HCT116 (cell line): Measurements from ENCODE around the gene CD59. TPM values are rescaled to one million over a fixed set of nuclear protein-coding genes. Genes with fewer than 3 reads are reported as not detected.

Experiments
- ATAC-seq: fragments of 200-7000 bp; cut with Tn5 transposase; 2 replicates; pipeline ENCODE4 v1.9.1; 2020; ENCODE audit warnings: mild to moderate bottlenecking, moderate library complexity
- BruUV-seq: library from RNA; stranded (reverse); fragments of 400-500 nt; replicated peaks from 2 replicates; lab custom pipeline; 2021; lab: Mats Ljungman, UMichigan
- CTCF ChIA-PET: fragments of 300-600 bp; sonication (Branson Sonifier 250); formaldehyde crosslinking; loops from one replicate; lab custom pipeline; 2021; ENCODE audit warnings: antibody characterized with exemption; lab: Charles Lee
- POLR2A ChIA-PET: fragments of 300-600, 350-600 bp; sonication (Branson Sonifier 250); formaldehyde crosslinking; loops from one replicate; lab custom pipeline; 2021; ENCODE audit warnings: antibody characterized with exemption; lab: Charles Lee
- RAD21 ChIA-PET, 2 experiments: fragments of 300-600 bp; sonication (Branson Sonifier 250); formaldehyde crosslinking; loops; one replicate each; lab custom pipeline; 2023; ENCODE audit warnings: low total read pairs in 2 of 2; ENCODE audit not compliant: uncharacterized antibody in 2 of 2, unreplicated experiment in 2 of 2, low non-redundant PET in 1 of 2; lab: Charles Lee
- DNase-seq: peaks from one replicate; pipeline ENCODE4 v3.0.0-alpha.2; 2010; ENCODE audit warnings: low read depth, low spot score
- H2AFZ ChIP-seq: fragments of 200-600 bp; shearing (Covaris generic), sonication (generic); 2 replicates; pipeline ENCODE4 v1.6.1; 2017; ENCODE audit warnings: low read depth, mixed run types, mixed read lengths, antibody characterized with exemption, low read length; ENCODE audit not compliant: poor library complexity, severe bottlenecking
- H3K27ac ChIP-seq: 2 replicates; pipeline ENCODE4 v1.5.1; 2012; ENCODE audit warnings: low read depth, low read length
- H3K27me3 ChIP-seq: fragments of 200-600 bp; sonication (generic); 2 replicates; pipeline ENCODE4 v1.6.1; 2016; ENCODE audit warnings: mixed run types, low read length, mixed read lengths; ENCODE audit not compliant: insufficient read depth
- H3K36me3 ChIP-seq, 2 experiments: fragments of 200-500 bp in 1 of 2; fragments of 200-600 bp in 1 of 2; sonication (Bioruptor generic) in 1 of 2; sonication (generic) in 1 of 2; 2 replicates each; pipeline versions ENCODE4 v1.5.1 to v1.6.1; 2014 to 2016; ENCODE audit warnings: low read length in 2 of 2, inconsistent platforms in 1 of 2, mixed read lengths in 1 of 2, mixed run types in 1 of 2; ENCODE audit not compliant: insufficient read depth in 2 of 2, control insufficient read depth in 1 of 2
- H3K4me1 ChIP-seq, 2 experiments: fragments of 200-600 bp in 1 of 2; sonication (generic) in 1 of 2; 2 replicates each; pipeline versions ENCODE4 v1.5.1 to v1.6.1; 2012 to 2017; ENCODE audit warnings: low read length in 2 of 2, inconsistent platforms in 1 of 2, mild to moderate bottlenecking in 1 of 2, mixed read lengths in 1 of 2, mixed run types in 1 of 2, moderate library complexity in 1 of 2; ENCODE audit not compliant: insufficient read depth in 2 of 2, control insufficient read depth in 1 of 2
- H3K4me2 ChIP-seq: fragments of 200-600 bp; sonication (generic); 2 replicates; pipeline ENCODE4 v1.6.1; 2017; ENCODE audit warnings: mixed run types, low read length, mixed read lengths
- H3K4me3 ChIP-seq, 2 experiments: fragments of 200-600 bp in 1 of 2; sonication (generic) in 1 of 2; replicated peaks in 1 of 2; 2 replicates each; pipeline ENCODE4 v1.5.1; 2011 to 2016; ENCODE audit warnings: low read length in 2 of 2, control low read depth in 1 of 2, low read depth in 1 of 2, mild to moderate bottlenecking in 1 of 2, mixed read lengths in 1 of 2, mixed run types in 1 of 2
- H3K79me2 ChIP-seq: fragments of 200-600 bp; sonication (generic); 2 replicates; pipeline ENCODE4 v1.6.1; 2017; ENCODE audit warnings: mild to moderate bottlenecking, mixed run types, low read length, moderate library complexity, mixed read lengths; ENCODE audit not compliant: insufficient read depth
- H3K9ac ChIP-seq: fragments of 200-600 bp; sonication (generic); 2 replicates; pipeline ENCODE4 v1.6.1; 2016; ENCODE audit warnings: low read length, mixed read lengths
- H3K9me2 ChIP-seq: fragments of 200-600 bp; sonication (generic), shearing (Covaris generic); 2 replicates; pipeline ENCODE4 v1.6.1; 2017; ENCODE audit warnings: mixed run types, mild to moderate bottlenecking, moderate library complexity; ENCODE audit not compliant: insufficient read depth
- H3K9me3 ChIP-seq, 2 experiments: fragments of 200-500 bp in 1 of 2; fragments of 200-600 bp in 1 of 2; sonication (Bioruptor generic) in 1 of 2; sonication (generic) in 1 of 2; 2 replicates each; pipeline ENCODE4 v1.6.1; 2014 to 2017; ENCODE audit warnings: low read length in 2 of 2, mixed read lengths in 2 of 2, inconsistent platforms in 1 of 2, low read depth in 1 of 2, mild to moderate bottlenecking in 1 of 2, mixed run types in 1 of 2, moderate library complexity in 1 of 2; ENCODE audit not compliant: control insufficient read depth in 1 of 2, insufficient read depth in 1 of 2
- H4K20me1 ChIP-seq: fragments of 200-600 bp; sonication (generic), shearing (Covaris generic); 2 replicates; pipeline ENCODE4 v1.6.1; 2017; ENCODE audit warnings: mixed run types, mild to moderate bottlenecking, moderate library complexity; ENCODE audit not compliant: insufficient read depth
- ATF3 ChIP-seq: IDR thresholded peaks from 2 replicates; pipeline ENCODE4 v1.6.1; 2012
- CTCF ChIP-seq, 3 experiments: fragments of 200-600 bp in 1 of 3; sonication (generic) in 1 of 3; IDR thresholded peaks in 2 of 3; conservative IDR thresholded peaks in 1 of 3; 2 replicates each; pipeline ENCODE4 v1.5.1; 2012 to 2017; ENCODE audit warnings: low read depth in 2 of 3, low read length in 2 of 3, antibody characterized with exemption in 1 of 3, borderline replicate concordance in 1 of 3, control low read depth in 1 of 3, mild to moderate bottlenecking in 1 of 3, mixed read lengths in 1 of 3, mixed run types in 1 of 3, moderate library complexity in 1 of 3; ENCODE audit not compliant: insufficient read depth in 1 of 3
- ELF1 ChIP-seq: IDR thresholded peaks from 2 replicates; pipeline ENCODE4 v1.6.1; 2012; ENCODE audit warnings: low read depth, borderline replicate concordance
- EZH2 ChIP-seq: fragments of 200-600 bp; sonication (generic); IDR thresholded peaks from 2 replicates; pipeline ENCODE4 v1.6.1; 2017; ENCODE audit warnings: antibody characterized with exemption, mixed run types
- EZH2phosphoT487 ChIP-seq: fragments of 200-600 bp; IDR thresholded peaks from 2 replicates; pipeline ENCODE4 v1.6.1; 2018; ENCODE audit warnings: antibody characterized with exemption, borderline replicate concordance
- FOSL1 ChIP-seq: IDR thresholded peaks from 2 replicates; pipeline ENCODE4 v1.6.1; 2012; ENCODE audit warnings: low read depth
- MAX ChIP-seq: IDR thresholded peaks from 2 replicates; pipeline ENCODE4 v1.6.1; 2012
- POLR2A ChIP-seq: IDR thresholded peaks from 2 replicates; pipeline ENCODE4 v1.7.0; 2011; ENCODE audit warnings: borderline replicate concordance; ENCODE audit not compliant: insufficient read depth, insufficient read length; ENCODE audit errors: extremely low read depth
- RAD21 ChIP-seq: IDR thresholded peaks from 2 replicates; pipeline ENCODE4 v1.6.1; 2012; ENCODE audit warnings: low read depth, mild to moderate bottlenecking
- REST ChIP-seq: IDR thresholded peaks from 2 replicates; pipeline ENCODE4 v1.6.1; 2012; ENCODE audit warnings: low read depth
- SP1 ChIP-seq: IDR thresholded peaks from 2 replicates; pipeline ENCODE4 v1.6.1; 2012; ENCODE audit warnings: low read depth
- TCF7L2 ChIP-seq: IDR thresholded peaks from 2 replicates; pipeline ENCODE4 v1.7.0; 2011; ENCODE audit warnings: borderline replicate concordance, inconsistent platforms; ENCODE audit not compliant: insufficient read depth, insufficient read length; ENCODE audit errors: extremely low read depth
- YY1 ChIP-seq: IDR thresholded peaks from 2 replicates; pipeline ENCODE4 v1.6.1; 2011; ENCODE audit warnings: low read length, low read depth, moderate library complexity, mild to moderate bottlenecking; ENCODE audit not compliant: insufficient replicate concordance; ENCODE audit errors: extremely low read depth
- ZBTB33 ChIP-seq: IDR thresholded peaks from 2 replicates; pipeline ENCODE4 v1.6.1; 2011; ENCODE audit warnings: mild to moderate bottlenecking, low read length, moderate library complexity; ENCODE audit not compliant: insufficient replicate concordance; ENCODE audit errors: extremely low read depth
- ZNF274 ChIP-seq: fragments of 200-500 bp; sonication (Bioruptor generic); IDR thresholded peaks from 2 replicates; pipeline ENCODE4 v1.6.1; 2014; ENCODE audit warnings: mild to moderate bottlenecking, low read depth, low read length, inconsistent platforms
- intact Hi-C: fragments of 100-400 bp; cut with micrococcal nuclease; formaldehyde crosslinking; loops from 2 replicates; pipeline ENCODE4 v1.10.0; 2022
- total RNA-seq: library from RNA; stranded (reverse); gene quantifications from one replicate; pipeline ENCODE4 v1.2.1, GENCODE V29; 2021; ENCODE audit not compliant: unreplicated experiment

Gene CD59
- total RNA-seq, 1 experiment from 2014 or later, result 122 TPM

- TF ChIP-seq ATF3, result no peak
- no peak for TF ChIP-seq TCF7L2
- TF ChIP-seq EZH2, result no peak
- TF ChIP-seq RAD21, result no peak
- no peak for TF ChIP-seq REST
- TF ChIP-seq FOSL1, result no peak
- TF ChIP-seq, all 23 proteins: peak for 0
These were observed 4.3 kb downstream of the CD59 start (continued) for GRCh38 chr11:33731723-33732531.

- intact Hi-C loops, result no loop called here
- Histone ChIP-seq H3K27ac (no peak overlapping the region), H2AFZ (no peak overlapping the region), H3K4me1 (peaks cover 7 to 16% of the 10 kb centered on the region in 2 experiments), H3K4me3 (no peak overlapping the region), H4K20me1 (no peaks in the 10 kb centered on the region), H3K36me3 (peaks cover 0 to 10% of the 10 kb centered on the region in 2 experiments; a peak in 1 of 4 replicates), H3K9me2 (no peaks in the 10 kb centered on the region), H3K4me2 (no peak overlapping the region), H3K9ac (no peak overlapping the region), H3K9me3 (no peaks in the 10 kb centered on the region), H3K79me2 (peaks cover 80% of the 10 kb centered on the region), H3K27me3 (no peaks in the 10 kb centered on the region)
- no peak for ATAC-seq
- CTCF ChIA-PET, result interaction anchor here (0.6 kb wide), 1 partner anchor 12 kb away, joined by 3 read pairs; no protein-coding TSS in a partner anchor
- POLR2A ChIA-PET, result no interaction called here
- DNase-seq, result no peak
- no TSS peak for BruUV-seq
- RAD21 ChIA-PET, result no interaction called here
- TF ChIP-seq YY1, result no peak
- no peak for TF ChIP-seq ELF1
- TF ChIP-seq ZNF274, result no peak
- no peak for TF ChIP-seq CTCF (IDR thresholded peaks at IDR 0.05 in 2 of 3, conservative IDR thresholded peaks at IDR 0.05 in 1 of 3; ENCODE audit: borderline replicate concordance in 1 of 3, insufficient read depth in 1 of 3, low read depth in 2 of 3, low read length in 2 of 3)
- no peak for TF ChIP-seq SP1
- no peak for TF ChIP-seq ZBTB33
- TF ChIP-seq EZH2phosphoT487, result no peak
- TF ChIP-seq POLR2A, result no peak
- TF ChIP-seq MAX, result no peak
These were observed 5.5 kb downstream of the CD59 start for GRCh38 chr11:33730716-33731115.
